GM12878 (cell line): ENCODE results near the gene KDM6B. TPM values are rescaled to one million over a fixed set of nuclear protein-coding genes. Genes with fewer than 3 reads are reported as not detected.
A peak's percentile ranks its signal among the peaks of the same experiment; 100 is the strongest.

Experiments used
- EED ChIP-seq: sonication (generic); IDR thresholded peaks from 2 replicates; pipeline ENCODE4 v1.6.1; 2016; ENCODE audit warnings: antibody characterized with exemption, low read depth
- HDGF ChIP-seq: fragments of 450-650 bp; IDR thresholded peaks from 2 replicates; pipeline ENCODE4 v1.6.1; 2016; ENCODE audit warnings: antibody characterized with exemption
- IKZF1 ChIP-seq: fragments of 450-650 bp; conservative IDR thresholded peaks from 2 replicates; pipeline ENCODE4 v1.6.1; 2017; ENCODE audit warnings: antibody characterized with exemption, mild to moderate bottlenecking
- MTA2 ChIP-seq: fragments of 450-650 bp; IDR thresholded peaks from 2 replicates; pipeline ENCODE4 v1.6.1; 2016; ENCODE audit warnings: low read depth, mild to moderate bottlenecking, moderate library complexity
- NBN ChIP-seq: fragments of 450-650 bp; IDR thresholded peaks from 2 replicates; pipeline ENCODE4 v1.6.1; 2016
- TCF3 ChIP-seq: IDR thresholded peaks from 2 replicates; pipeline ENCODE4 v1.6.1; 2012; ENCODE audit warnings: low read depth, mild to moderate bottlenecking, low read length, borderline replicate concordance; ENCODE audit not compliant: insufficient read depth
- polyA plus RNA-seq, 11 experiments: library from polyadenylated mRNA; depleted of rRNA in 4 of 11; unstranded in 6 of 11; stranded (reverse) in 5 of 11; fragments of >200 nt; fragmentation: Nextera tagmentation in 4 of 11; fragmentation: Illumina TruSeq in 1 of 11; extraction: Ambion mirVana in 4 of 11; extraction: Trizol in 1 of 11; gene quantifications; 1 replicate in 1 of 11; 2 replicates in 10 of 11; pipeline versions ENCODE4 v1.2.1 to v1.2.3, GENCODE V29; 2011 to 2016; ENCODE audit warnings: inconsistent platforms in 2 of 11, missing spikeins in 2 of 11, low read depth in 1 of 11
- total RNA-seq, 4 experiments: library from RNA; depleted of rRNA in 3 of 4; stranded (reverse); fragments of >200 nt in 3 of 4; fragmentation: Illumina TruSeq in 1 of 4; extraction: Trizol in 1 of 4; gene quantifications; 2 replicates each; pipeline versions ENCODE4 v1.2.1 to v1.2.3, GENCODE V29; 2013 to 2021
- TF ChIP-seq, protein P1 (sequence below): fragments of 450-650 bp; IDR thresholded peaks from 2 replicates; pipeline ENCODE4 v1.6.1; 2017; ENCODE audit warnings: low read depth, mild to moderate bottlenecking, moderate library complexity
- TF ChIP-seq, protein P2 (sequence below): IDR thresholded peaks from 2 replicates; pipeline ENCODE4 v1.6.1; 2011; ENCODE audit warnings: borderline replicate concordance, low read depth, mild to moderate bottlenecking, moderate library complexity, mixed read lengths, low read length; ENCODE audit not compliant: insufficient read depth; ENCODE audit errors: extremely low read length
- TF ChIP-seq, protein P3 (sequence below): fragments of 450-650 bp; IDR thresholded peaks from 2 replicates; pipeline ENCODE4 v1.6.1; 2016; ENCODE audit warnings: mild to moderate bottlenecking
- TF ChIP-seq, protein P4 (sequence below): IDR thresholded peaks from 2 replicates; pipeline ENCODE4 v1.6.1; 2012; ENCODE audit warnings: low read length, inconsistent platforms
- TF ChIP-seq, protein P5 (sequence below): fragments of 450-650 bp; IDR thresholded peaks from 2 replicates; pipeline ENCODE4 v1.6.1; 2016; ENCODE audit warnings: mild to moderate bottlenecking

Gene KDM6B
- total and polyA plus RNA-seq, 10 of the 15 experiments (the other 5 are each of a cell fraction or from before 2014, with no cell fraction given): 0.05 to 33.5 (median 2.3) TPM

DNA sequence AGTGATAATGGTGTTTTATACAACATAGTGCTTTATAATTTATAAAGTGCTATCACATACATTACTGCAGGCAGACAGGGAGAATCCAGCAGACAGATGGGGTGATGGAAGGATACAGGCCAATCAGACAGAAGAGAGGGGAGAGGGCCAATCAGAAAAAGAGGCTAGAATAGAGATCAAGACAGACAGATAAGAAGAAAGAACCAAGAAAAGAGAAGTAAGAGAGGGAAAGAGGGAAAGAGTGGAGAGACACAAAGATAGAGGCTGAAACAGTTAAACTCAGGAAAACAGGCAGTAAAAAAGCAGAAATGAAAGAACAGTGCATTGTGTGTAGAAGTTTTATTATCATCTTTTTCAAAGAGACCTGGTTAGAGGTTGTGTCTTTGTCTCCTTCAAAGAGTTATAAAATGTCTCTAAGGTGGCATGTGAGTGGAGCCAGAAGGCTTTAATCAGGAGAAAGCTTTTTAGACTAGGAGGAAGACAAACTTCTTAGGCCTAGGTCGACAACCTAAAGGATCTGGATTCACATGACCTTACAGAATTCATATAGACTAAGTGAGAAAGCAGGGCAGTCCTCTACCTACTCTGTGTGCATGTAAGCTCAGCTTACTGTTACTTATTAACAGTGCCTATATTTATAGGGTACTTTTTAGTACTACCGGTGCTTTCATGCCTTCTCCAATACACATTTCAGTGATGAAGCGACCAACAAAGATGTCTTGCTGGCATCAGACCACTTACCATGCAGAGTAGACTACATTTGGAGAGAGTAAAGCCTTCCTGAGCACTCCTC, 46.3 kb downstream of the KDM6B start (continued):
- TF ChIP-seq EED (no peak), HDGF (peak; percentile 79), MTA2 (peak; percentile 56; the same call in 1 of the 2 replicates), IKZF1 (0 out of 2 replicates have a peak, but pooled peaks have one; percentile 33), NBN (peak; percentile 83), TCF3 (no peak)
- TF ChIP-seq, protein P1, sequence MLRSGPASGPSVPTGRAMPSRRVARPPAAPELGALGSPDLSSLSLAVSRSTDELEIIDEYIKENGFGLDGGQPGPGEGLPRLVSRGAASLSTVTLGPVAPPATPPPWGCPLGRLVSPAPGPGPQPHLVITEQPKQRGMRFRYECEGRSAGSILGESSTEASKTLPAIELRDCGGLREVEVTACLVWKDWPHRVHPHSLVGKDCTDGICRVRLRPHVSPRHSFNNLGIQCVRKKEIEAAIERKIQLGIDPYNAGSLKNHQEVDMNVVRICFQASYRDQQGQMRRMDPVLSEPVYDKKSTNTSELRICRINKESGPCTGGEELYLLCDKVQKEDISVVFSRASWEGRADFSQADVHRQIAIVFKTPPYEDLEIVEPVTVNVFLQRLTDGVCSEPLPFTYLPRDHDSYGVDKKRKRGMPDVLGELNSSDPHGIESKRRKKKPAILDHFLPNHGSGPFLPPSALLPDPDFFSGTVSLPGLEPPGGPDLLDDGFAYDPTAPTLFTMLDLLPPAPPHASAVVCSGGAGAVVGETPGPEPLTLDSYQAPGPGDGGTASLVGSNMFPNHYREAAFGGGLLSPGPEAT: peak; percentile 65
- TF ChIP-seq, protein P2, sequence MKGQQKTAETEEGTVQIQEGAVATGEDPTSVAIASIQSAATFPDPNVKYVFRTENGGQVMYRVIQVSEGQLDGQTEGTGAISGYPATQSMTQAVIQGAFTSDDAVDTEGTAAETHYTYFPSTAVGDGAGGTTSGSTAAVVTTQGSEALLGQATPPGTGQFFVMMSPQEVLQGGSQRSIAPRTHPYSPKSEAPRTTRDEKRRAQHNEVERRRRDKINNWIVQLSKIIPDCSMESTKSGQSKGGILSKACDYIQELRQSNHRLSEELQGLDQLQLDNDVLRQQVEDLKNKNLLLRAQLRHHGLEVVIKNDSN: no peak
- TF ChIP-seq, protein P3, sequence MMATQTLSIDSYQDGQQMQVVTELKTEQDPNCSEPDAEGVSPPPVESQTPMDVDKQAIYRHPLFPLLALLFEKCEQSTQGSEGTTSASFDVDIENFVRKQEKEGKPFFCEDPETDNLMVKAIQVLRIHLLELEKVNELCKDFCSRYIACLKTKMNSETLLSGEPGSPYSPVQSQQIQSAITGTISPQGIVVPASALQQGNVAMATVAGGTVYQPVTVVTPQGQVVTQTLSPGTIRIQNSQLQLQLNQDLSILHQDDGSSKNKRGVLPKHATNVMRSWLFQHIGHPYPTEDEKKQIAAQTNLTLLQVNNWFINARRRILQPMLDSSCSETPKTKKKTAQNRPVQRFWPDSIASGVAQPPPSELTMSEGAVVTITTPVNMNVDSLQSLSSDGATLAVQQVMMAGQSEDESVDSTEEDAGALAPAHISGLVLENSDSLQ: peak; percentile 36; the same call in 1 of the 2 replicates
- TF ChIP-seq, protein P4, sequence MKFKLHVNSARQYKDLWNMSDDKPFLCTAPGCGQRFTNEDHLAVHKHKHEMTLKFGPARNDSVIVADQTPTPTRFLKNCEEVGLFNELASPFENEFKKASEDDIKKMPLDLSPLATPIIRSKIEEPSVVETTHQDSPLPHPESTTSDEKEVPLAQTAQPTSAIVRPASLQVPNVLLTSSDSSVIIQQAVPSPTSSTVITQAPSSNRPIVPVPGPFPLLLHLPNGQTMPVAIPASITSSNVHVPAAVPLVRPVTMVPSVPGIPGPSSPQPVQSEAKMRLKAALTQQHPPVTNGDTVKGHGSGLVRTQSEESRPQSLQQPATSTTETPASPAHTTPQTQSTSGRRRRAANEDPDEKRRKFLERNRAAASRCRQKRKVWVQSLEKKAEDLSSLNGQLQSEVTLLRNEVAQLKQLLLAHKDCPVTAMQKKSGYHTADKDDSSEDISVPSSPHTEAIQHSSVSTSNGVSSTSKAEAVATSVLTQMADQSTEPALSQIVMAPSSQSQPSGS: no peak
- TF ChIP-seq, protein P5, sequence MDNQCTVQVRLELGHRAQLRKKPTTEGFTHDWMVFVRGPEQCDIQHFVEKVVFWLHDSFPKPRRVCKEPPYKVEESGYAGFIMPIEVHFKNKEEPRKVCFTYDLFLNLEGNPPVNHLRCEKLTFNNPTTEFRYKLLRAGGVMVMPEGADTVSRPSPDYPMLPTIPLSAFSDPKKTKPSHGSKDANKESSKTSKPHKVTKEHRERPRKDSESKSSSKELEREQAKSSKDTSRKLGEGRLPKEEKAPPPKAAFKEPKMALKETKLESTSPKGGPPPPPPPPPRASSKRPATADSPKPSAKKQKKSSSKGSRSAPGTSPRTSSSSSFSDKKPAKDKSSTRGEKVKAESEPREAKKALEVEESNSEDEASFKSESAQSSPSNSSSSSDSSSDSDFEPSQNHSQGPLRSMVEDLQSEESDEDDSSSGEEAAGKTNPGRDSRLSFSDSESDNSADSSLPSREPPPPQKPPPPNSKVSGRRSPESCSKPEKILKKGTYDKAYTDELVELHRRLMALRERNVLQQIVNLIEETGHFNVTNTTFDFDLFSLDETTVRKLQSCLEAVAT: peak; percentile 39; the same call in 1 of the 2 replicates
